Naive B cell (primary cell): ENCODE measurements around the gene SMOC2. TPM values are rescaled to one million over a fixed set of nuclear protein-coding genes. Genes with fewer than 3 reads are reported as not detected.
A peak's percentile ranks its signal among the peaks of the same experiment; 100 is the strongest.

Source experiments
- ATAC-seq, 2 donors: fragments of 150-1000 bp; cut with Tn5 transposase; 2 replicates each; pipeline ENCODE4 v1.10.0; 2021; ENCODE audit warnings: low read depth in 2 of 2, mild to moderate bottlenecking in 2 of 2, moderate library complexity in 2 of 2
- DNase-seq: peaks from one replicate; pipeline ENCODE4 v3.0.0; 2022
- H3K27ac Mint-ChIP-seq, 6 donors: one replicate each; pipeline ENCODE4 v1.8.0; 2020 to 2022; ENCODE audit warnings: mild to moderate bottlenecking in 6 of 6, mixed read lengths in 6 of 6, moderate library complexity in 5 of 6, inconsistent platforms in 2 of 6
- H3K27me3 Mint-ChIP-seq, 3 donors: one replicate each; pipeline ENCODE4 v1.8.0; 2021 to 2022; ENCODE audit warnings: mixed read lengths in 3 of 3, mild to moderate bottlenecking in 1 of 3
- H3K36me3 Mint-ChIP-seq, 2 donors: one replicate each; pipeline ENCODE4 v1.8.0; 2020 to 2022; ENCODE audit warnings: mixed read lengths in 2 of 2, inconsistent platforms in 1 of 2, mild to moderate bottlenecking in 1 of 2
- H3K4me1 Mint-ChIP-seq, 3 donors: one replicate each; pipeline ENCODE4 v1.8.0; 2020 to 2022; ENCODE audit warnings: mixed read lengths in 3 of 3, inconsistent platforms in 1 of 3, mild to moderate bottlenecking in 1 of 3, moderate library complexity in 1 of 3
- H3K4me3 Mint-ChIP-seq, 8 donors: one replicate each; pipeline ENCODE4 v1.8.0; 2020 to 2022; ENCODE audit warnings: mild to moderate bottlenecking in 8 of 8, mixed read lengths in 8 of 8, moderate library complexity in 8 of 8, inconsistent platforms in 2 of 8
- H3K9me3 Mint-ChIP-seq, 7 donors: one replicate each; pipeline ENCODE4 v1.8.0; 2020 to 2022; ENCODE audit warnings: mixed read lengths in 7 of 7, mild to moderate bottlenecking in 5 of 7, inconsistent platforms in 2 of 7, moderate library complexity in 1 of 7
- polyA plus RNA-seq, 6 donors: library from polyadenylated mRNA; unstranded; fragments of 300-500 nt; fragmentation: Illumina TruSeq; gene quantifications; one replicate each; pipeline ENCODE4 v1.2.3, GENCODE V29; 2021; ENCODE audit warnings: low read depth in 6 of 6

SMOC2 gene
- polyA plus RNA-seq, 6 donors from 2014 or later: 0.12 to 0.34 (median 0.13) TPM; not detected in 2

DNA sequence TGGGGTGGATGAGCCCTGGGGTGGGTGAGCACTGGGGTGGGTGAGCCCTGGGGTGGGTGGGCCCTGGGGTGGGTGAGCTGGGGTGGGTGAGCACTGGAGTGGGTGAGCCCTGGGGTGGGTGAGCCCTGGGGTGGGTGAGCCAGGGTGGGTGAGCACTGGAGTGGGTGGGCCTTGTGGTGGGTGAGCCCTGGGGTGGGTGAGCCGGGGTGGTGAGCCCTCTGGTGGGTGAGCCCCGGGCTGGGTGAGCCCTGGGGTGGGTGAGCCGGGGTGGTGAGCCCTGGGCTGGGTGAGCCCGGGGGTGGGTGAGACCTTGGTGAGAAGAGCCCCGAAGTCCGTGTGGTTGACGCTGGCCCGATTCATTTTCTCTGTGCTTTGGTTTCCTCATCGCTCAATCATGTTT, 18.6 kb downstream of the SMOC2 start:
- no peak for DNase-seq
- Mint-ChIP-seq H3K27me3 (peaks cover 0 to 10% (median 5%) of the 10 kb centered on the region in 3 donors), H3K36me3 (no peaks in the 10 kb centered on the region), H3K4me1 (no peaks in the 10 kb centered on the region), H3K27ac (no peak overlapping the region), H3K9me3 (peaks cover 0 to 3% (median 1%) of the 10 kb centered on the region in 7 donors), H3K4me3 (no peak overlapping the region)
- no peak for ATAC-seq

DNA sequence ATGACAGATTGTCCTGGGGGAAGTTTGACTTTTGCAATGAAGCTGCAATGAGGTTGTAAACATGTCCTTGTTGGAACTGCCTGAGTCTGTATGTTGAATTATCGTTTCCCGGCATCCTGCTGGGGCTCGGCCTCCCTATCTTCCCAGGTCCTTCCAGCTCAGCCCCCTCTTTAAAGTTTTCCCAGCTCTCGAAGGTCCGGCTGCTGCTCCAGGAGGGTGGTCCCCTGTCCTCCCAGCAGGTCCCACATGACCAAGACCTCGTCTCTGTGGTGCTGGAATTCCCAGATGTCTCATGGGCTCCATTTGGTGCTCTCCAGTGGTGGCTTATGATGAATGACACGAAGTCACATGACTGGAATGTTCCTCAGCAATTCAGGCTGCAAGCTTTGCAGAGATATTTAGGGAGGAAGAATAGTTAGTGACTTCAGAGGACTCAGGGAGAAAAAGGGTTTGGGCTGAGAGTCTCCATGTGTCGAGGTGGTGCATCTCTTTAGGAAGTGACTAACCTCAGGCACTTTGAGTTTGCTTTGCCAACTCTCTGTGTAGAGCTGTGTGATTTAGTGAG, 21.4 kb downstream of the SMOC2 start:
- peaks cover 0 to 6% (median 5%) of the 10 kb centered on the region in 3 donors for H3K27me3 Mint-ChIP-seq

DNA sequence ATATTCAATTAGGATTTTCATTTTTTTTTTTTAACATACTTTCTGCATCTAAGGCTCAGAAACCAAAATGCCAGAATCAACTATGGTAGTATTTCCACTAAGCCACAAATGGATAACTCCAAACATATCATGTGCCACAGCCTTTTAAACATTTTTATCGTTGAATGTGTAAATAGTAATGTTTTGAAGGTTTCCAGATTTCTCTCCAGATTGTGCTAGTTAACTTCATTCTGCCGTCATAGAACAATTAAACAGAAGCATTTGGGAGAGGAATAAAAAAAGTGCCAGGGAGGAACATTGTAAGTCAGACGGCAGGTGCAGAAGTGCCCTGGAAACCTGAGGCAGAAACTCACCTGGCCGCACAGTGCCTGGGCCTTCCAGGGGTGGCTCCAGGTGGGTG, 23.6 kb downstream of the SMOC2 start:
- no peaks in the 10 kb centered on the region for H3K36me3 Mint-ChIP-seq
- ATAC-seq (no peak), DNase-seq (no peak)
- no peak overlapping the region for H3K27ac Mint-ChIP-seq
- no peaks in the 10 kb centered on the region for H3K4me1 Mint-ChIP-seq
- peaks cover 0 to 3% (median 0%) of the 10 kb centered on the region in 7 donors for H3K9me3 Mint-ChIP-seq
- no peak overlapping the region for H3K4me3 Mint-ChIP-seq
- H3K27me3 Mint-ChIP-seq: peaks cover 0 to 6% (median 0%) of the 10 kb centered on the region in 3 donors

More for the DNA sequence above, 21.4 kb downstream of the SMOC2 start:
- DNase-seq (no peak), ATAC-seq (no peak)
- Mint-ChIP-seq H3K27ac (no peak overlapping the region), H3K36me3 (no peaks in the 10 kb centered on the region), H3K4me1 (no peaks in the 10 kb centered on the region), H3K4me3 (peak overlapping the region in 1 of 8 donors; percentile 7), H3K9me3 (peaks cover 0 to 3% (median 1%) of the 10 kb centered on the region in 7 donors)

DNA sequence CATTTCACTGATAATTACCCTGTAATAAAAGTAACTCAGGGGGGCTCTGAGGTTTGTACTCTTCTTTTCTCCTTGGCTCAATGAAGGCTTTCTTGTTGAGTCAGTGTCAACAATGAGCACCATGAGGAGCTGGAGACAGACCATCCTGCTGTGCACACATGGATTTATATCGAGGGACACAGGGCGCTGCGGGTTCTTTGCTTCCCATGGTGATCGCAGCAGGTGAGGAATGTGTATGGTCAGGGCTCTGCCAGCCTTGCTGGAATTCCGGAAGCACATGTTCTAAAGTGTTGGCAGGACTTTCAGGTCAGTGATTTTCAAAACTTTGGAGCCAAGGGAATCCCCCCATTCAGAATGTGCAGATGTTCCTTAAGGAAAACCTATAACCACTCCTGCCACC, 27.1 kb downstream of the SMOC2 start:
- Mint-ChIP-seq H3K27ac (no peak overlapping the region), H3K9me3 (peaks cover 0 to 6% (median 0%) of the 10 kb centered on the region in 7 donors), H3K27me3 (no peaks in the 10 kb centered on the region), H3K36me3 (no peaks in the 10 kb centered on the region), H3K4me3 (no peak overlapping the region), H3K4me1 (no peaks in the 10 kb centered on the region)
- ATAC-seq: no peak
- DNase-seq: no peak

DNA sequence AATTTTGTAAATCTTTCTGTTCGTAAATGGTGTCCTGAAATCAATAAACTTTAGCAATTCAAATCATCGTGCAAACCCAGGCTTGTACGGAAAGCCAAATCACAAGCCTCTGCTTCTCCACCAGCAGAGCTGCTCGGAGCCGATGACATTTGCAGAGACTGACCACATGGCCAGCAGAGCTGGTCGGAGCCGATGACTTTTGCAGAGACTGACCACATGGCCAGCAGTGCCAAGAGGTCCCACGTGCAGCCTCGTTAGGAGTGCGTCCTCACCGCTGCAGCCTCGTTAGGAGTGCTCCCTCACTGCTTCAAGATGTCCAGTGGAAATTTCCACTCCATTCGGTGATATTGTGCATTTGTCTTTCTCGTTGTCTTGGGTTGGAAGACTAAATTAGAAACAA, 28.5 kb downstream of the SMOC2 start:
- no peak overlapping the region for H3K27ac Mint-ChIP-seq
- H3K9me3 Mint-ChIP-seq: peaks cover 0 to 6% (median 0%) of the 10 kb centered on the region in 7 donors
- no peak overlapping the region for H3K4me3 Mint-ChIP-seq
- H3K36me3 Mint-ChIP-seq: no peaks in the 10 kb centered on the region
- DNase-seq: no peak
- H3K27me3 Mint-ChIP-seq: no peaks in the 10 kb centered on the region
- no peaks in the 10 kb centered on the region for H3K4me1 Mint-ChIP-seq
- no peak for ATAC-seq

DNA sequence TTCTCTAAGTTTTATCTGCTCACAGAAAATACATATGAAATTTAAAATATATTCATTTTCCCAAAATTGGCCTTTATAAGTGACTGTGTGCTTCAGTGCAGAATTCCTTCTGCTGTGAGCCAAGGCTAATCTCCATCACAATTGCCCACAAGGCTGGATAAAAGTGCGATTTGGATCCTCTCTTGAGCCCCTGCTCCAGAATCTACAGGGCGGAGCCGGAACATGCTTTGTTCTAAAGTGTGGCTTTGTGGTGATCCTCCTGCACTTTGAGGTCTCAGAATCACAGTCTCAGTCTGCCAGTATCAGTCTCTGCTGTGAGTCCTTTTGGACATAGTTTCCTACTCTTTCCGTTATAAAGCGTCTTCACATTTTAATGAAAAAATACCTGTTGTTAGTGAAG, 28.9 kb downstream of the SMOC2 start:
- Mint-ChIP-seq H3K27ac (no peak overlapping the region), H3K27me3 (no peaks in the 10 kb centered on the region), H3K9me3 (peaks cover 0 to 6% (median 0%) of the 10 kb centered on the region in 7 donors), H3K36me3 (no peaks in the 10 kb centered on the region), H3K4me1 (no peaks in the 10 kb centered on the region), H3K4me3 (no peak overlapping the region)
- ATAC-seq (no peak), DNase-seq (no peak)

DNA sequence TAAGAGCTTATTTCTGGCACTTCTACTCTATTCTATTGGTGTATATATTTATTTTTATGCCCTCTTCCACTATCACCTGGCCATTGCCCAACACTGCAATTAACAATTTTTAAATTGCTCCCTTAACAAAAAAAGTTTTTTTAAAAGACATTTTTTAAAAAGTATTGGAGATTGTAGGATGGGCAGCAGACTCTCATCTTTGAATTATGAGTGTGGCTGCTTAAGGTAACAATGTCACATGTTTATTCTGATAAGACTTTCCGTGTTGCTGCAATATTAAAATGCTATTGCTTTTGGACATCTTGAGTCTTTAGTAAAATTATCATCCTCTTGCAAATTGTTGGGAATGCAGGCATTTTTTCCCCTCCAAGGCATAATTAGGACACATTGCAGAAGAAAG, 31.4 kb downstream of the SMOC2 start:
- H3K27me3 Mint-ChIP-seq: no peaks in the 10 kb centered on the region

DNA sequence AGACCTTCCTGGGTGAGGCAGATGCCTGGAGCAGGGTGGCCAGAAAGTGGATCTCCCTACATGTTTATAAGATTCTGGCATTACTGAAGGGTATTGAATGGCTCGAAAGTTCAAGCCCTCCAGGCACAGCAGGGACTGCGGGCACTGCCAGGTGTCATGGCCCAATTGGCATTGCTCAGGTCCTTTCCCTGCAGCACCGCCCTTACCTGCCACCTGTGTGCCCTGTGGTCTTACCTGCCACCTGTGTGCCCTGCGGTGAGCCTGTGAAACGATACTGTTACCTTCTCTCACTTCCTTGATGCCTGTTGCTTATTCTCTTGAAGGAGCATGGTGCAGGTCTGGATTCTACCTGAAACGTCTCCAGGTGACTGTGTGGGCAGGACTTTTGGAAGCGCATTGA, 32.2 kb downstream of the SMOC2 start:
- Mint-ChIP-seq H3K4me3 (no peak overlapping the region), H3K4me1 (no peaks in the 10 kb centered on the region), H3K27me3 (no peaks in the 10 kb centered on the region), H3K27ac (no peak overlapping the region), H3K9me3 (peaks cover 0 to 8% (median 4%) of the 10 kb centered on the region in 7 donors), H3K36me3 (peaks cover 0 to 5% of the 10 kb centered on the region in 2 donors)
- ATAC-seq (no peak), DNase-seq (no peak)

More for the DNA sequence above, 31.4 kb downstream of the SMOC2 start:
- no peaks in the 10 kb centered on the region for H3K4me1 Mint-ChIP-seq
- no peak overlapping the region for H3K27ac Mint-ChIP-seq
- H3K4me3 Mint-ChIP-seq: no peak overlapping the region
- ATAC-seq (no peak), DNase-seq (no peak)
- H3K36me3 Mint-ChIP-seq: no peaks in the 10 kb centered on the region
- peaks cover 0 to 6% (median 0%) of the 10 kb centered on the region in 7 donors for H3K9me3 Mint-ChIP-seq

DNA sequence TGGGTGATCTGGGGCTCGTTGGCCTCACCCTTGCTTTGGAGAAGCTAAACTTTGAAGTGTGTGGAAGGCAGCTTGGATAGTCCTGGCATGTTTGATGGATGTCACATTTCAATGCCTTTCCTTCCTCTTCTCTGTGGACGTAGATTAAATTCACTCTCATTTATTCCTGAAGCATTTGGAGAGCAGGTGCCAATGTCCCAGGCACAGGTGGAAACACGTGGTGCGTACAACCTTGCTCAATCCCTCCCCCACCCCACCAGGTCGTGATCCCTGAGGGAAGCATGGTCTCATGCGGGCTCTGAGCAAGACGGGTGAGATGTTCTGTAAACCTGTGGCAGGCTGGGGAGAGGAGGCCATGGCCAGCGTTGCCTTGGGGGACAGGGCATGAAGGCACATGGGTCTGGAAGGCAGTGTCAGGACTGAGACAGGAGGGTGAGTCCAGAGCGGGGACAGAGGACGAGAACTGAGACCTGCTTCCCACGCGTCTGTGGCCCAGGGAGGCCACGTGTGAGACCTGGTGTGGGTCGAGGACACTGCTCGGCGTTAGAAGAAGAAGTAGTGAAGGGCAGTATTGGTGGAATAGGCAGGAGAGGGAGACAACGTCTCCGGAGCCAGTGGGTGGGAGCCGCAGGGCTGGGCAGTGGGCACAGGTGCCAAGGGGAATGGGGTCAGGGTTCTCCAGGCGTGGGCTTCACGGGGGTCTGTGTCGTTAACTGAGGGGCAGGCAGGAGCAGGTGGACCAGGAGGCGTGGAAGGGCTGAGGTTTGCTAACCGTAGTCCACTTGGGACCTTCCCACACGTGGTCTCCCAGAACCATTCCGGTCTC, 34.4 kb downstream of the SMOC2 start:
- H3K27ac Mint-ChIP-seq: no peak overlapping the region

DNA sequence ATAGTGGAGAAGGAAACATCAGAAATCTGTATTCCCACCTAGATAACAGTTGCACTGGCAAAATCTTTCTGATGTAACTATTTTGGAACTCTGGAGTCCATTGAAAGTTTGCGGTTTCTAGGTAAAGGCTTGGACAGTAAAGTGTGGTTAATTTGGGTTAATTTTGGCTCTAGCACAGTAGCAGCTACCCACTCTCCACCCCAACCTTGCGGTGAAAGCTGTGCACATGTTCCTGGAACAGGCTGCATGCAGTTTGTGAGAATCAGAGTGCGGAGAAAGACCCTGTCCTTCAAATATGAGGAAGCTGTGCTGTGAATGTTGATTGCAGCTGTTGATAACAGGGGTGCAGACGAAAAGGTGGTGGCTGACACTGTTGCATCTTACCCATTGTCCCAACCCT, 38.4 kb downstream of the SMOC2 start:
- no peaks in the 10 kb centered on the region for H3K27me3 Mint-ChIP-seq
- H3K4me1 Mint-ChIP-seq: no peaks in the 10 kb centered on the region
- no peak for DNase-seq
- no peak for ATAC-seq
- H3K36me3 Mint-ChIP-seq: peaks cover 0 to 16% of the 10 kb centered on the region in 2 donors
- peak overlapping the region in 1 of 8 donors; percentile 22 for H3K4me3 Mint-ChIP-seq
- no peak overlapping the region for H3K27ac Mint-ChIP-seq
- peaks cover 3 to 30% (median 14%) of the 10 kb centered on the region in 7 donors for H3K9me3 Mint-ChIP-seq

More for the DNA sequence above, 34.4 kb downstream of the SMOC2 start:
- H3K36me3 Mint-ChIP-seq: peaks cover 0 to 15% of the 10 kb centered on the region in 2 donors
- peaks cover 3 to 20% (median 13%) of the 10 kb centered on the region in 7 donors for H3K9me3 Mint-ChIP-seq
- no peak overlapping the region for H3K4me3 Mint-ChIP-seq
- H3K27me3 Mint-ChIP-seq: no peaks in the 10 kb centered on the region
- DNase-seq: no peak
- H3K4me1 Mint-ChIP-seq: no peaks in the 10 kb centered on the region
- no peak for ATAC-seq

DNA sequence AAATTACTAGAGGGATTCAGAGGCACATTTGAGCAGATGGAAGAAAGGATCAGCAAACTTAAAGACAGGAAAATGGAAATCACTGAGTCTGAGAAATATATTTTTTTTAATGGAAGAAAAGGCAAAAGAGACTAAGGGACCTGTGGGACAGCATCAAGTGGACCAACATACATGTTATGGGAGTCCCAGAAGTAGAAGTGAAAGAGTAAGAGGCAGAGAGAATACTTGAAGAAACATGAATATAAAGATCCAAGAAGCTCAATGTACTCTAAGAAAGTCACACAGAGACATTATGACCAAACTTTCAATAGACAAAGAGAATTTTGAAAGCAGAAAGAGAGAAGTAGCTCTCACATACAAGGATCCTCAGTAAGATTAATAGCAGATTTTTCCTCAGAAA, 39.5 kb downstream of the SMOC2 start:
- no peaks in the 10 kb centered on the region for H3K4me1 Mint-ChIP-seq
- H3K9me3 Mint-ChIP-seq: peaks cover 3 to 30% (median 14%) of the 10 kb centered on the region in 7 donors

DNA sequence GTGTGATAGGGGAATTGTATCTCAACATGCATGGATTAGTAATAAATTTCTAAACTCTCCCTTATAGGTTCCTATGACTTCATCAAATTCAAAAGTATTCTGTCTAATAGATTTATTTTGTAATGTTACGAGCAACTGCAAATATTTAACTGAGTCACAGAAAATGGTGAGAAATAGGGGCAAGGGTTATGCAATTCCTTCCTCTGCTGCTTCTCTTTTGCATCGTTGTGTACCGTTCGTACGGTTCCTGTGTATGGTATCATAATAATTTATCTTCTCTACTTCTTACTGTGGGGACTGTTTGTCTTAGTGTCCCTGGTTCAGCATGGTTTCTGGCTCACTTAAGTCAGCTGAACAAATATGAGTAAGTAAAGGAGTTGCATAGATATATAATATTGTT, 44.8 kb downstream of the SMOC2 start:
- ATAC-seq (no peak), DNase-seq (no peak)
- Mint-ChIP-seq H3K36me3 (no peaks in the 10 kb centered on the region), H3K27ac (no peak overlapping the region), H3K4me3 (no peak overlapping the region), H3K27me3 (peaks cover 0 to 11% (median 8%) of the 10 kb centered on the region in 3 donors), H3K4me1 (no peaks in the 10 kb centered on the region), H3K9me3 (peaks cover 0 to 10% (median 5%) of the 10 kb centered on the region in 7 donors)

More for the DNA sequence above, 39.5 kb downstream of the SMOC2 start:
- peaks cover 0 to 16% of the 10 kb centered on the region in 2 donors for H3K36me3 Mint-ChIP-seq
- H3K4me3 Mint-ChIP-seq: peak overlapping the region in 1 of 8 donors; percentile 26
- DNase-seq (no peak), ATAC-seq (no peak)
- H3K27ac Mint-ChIP-seq: no peak overlapping the region
- H3K27me3 Mint-ChIP-seq: no peaks in the 10 kb centered on the region

DNA sequence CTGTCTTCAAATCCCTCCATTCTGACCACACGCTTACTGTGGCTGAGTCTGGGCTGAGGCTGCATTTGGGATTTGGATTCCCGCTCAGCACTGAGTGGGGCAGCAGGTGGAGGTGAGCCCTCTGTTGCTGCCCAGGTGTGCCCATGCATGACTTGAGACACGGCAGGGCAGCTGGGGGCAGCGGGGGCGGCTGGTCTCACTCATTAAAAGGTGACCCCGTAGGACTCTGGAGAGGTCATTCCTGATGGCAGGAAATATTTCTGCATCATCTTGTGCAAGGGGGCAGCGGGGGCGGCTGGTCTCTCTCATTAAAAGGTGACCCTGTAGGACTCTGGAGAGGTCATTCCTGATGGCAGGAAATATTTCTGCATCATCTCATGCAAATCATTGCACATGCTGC, 49.8 kb downstream of the SMOC2 start:
- Mint-ChIP-seq H3K9me3 (peaks cover 0 to 4% (median 0%) of the 10 kb centered on the region in 7 donors), H3K27me3 (peaks cover 0 to 11% (median 8%) of the 10 kb centered on the region in 3 donors), H3K27ac (no peak overlapping the region), H3K4me3 (no peak overlapping the region), H3K4me1 (no peaks in the 10 kb centered on the region), H3K36me3 (no peaks in the 10 kb centered on the region)
- ATAC-seq (no peak), DNase-seq (no peak)

DNA sequence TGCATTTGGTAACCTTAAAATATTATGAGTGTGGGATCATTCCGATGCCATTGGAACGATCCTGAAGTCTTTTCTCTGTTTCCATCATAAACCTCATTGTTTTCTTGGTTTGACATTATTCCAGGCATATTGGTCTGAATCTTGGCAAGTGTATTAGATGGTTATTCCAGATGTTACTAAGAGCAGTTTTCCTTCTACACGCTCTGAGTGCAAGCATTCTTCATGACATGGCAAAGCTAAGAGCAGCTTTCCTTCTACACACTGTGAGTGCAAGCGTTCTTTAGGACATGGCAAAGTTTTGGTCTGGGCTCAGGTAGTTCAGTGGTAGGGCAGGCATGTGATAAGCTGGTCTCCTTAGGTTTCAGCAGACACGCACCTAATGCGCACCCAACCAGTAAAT, 53.0 kb downstream of the SMOC2 start:
- Mint-ChIP-seq H3K9me3 (peaks cover 0 to 1% (median 0%) of the 10 kb centered on the region in 7 donors), H3K27me3 (no peaks in the 10 kb centered on the region), H3K36me3 (no peaks in the 10 kb centered on the region), H3K27ac (no peak overlapping the region), H3K4me1 (no peaks in the 10 kb centered on the region), H3K4me3 (no peak overlapping the region)
- ATAC-seq (no peak), DNase-seq (no peak)
